AG04450 (cell line): ENCODE results near the gene TNNT2. TPM values are rescaled to one million over a fixed set of nuclear protein-coding genes. Genes with fewer than 3 reads are reported as not detected.

Experiments
- CTCF ChIA-PET: fragments of 300-600, 350-600 bp; formaldehyde crosslinking; extraction: SDS; loops from one replicate; lab custom pipeline; 2022; ENCODE audit warnings: antibody characterized with exemption, inconsistent platforms; lab: Charles Lee
- POLR2A ChIA-PET: fragments of 350-600 bp; formaldehyde crosslinking; extraction: SDS; loops from one replicate; lab custom pipeline; 2021; ENCODE audit warnings: antibody characterized with exemption, inconsistent platforms; lab: Yijun Ruan, JAX
- DNase-seq: peaks from one replicate; pipeline ENCODE4 v3.0.0-alpha.2; 2011; ENCODE audit warnings: low read depth, low spot score
- H3K27ac ChIP-seq: one replicate; pipeline ENCODE4 v1.5.1; 2012; ENCODE audit warnings: low read depth, low read length, control low read depth
- H3K27me3 ChIP-seq: one replicate; pipeline ENCODE4 v1.6.0; 2012; ENCODE audit warnings: low read length; ENCODE audit not compliant: control insufficient read depth, insufficient read depth
- H3K4me3 ChIP-seq: 2 replicates; pipeline ENCODE4 v1.5.1; 2011; ENCODE audit warnings: mild to moderate bottlenecking, low read depth, low read length, control low read depth
- H3K9me3 ChIP-seq: 2 replicates; pipeline ENCODE4 v1.5.1; 2012; ENCODE audit warnings: low read length; ENCODE audit not compliant: control insufficient read depth, insufficient read depth
- polyA plus RNA-seq: library from polyadenylated mRNA; depleted of rRNA; stranded (reverse); fragments of >200 nt; gene quantifications from 2 replicates; pipeline ENCODE4 v1.2.3, GENCODE V29; 2011
- TF ChIP-seq, protein P1 (sequence below): IDR thresholded peaks from 2 replicates; pipeline ENCODE4 v1.5.1; 2011; ENCODE audit warnings: low read depth, low read length, control low read depth, inconsistent platforms

TNNT2 gene
- polyA plus RNA-seq, 1 experiment, result 2.3 TPM

DNA sequence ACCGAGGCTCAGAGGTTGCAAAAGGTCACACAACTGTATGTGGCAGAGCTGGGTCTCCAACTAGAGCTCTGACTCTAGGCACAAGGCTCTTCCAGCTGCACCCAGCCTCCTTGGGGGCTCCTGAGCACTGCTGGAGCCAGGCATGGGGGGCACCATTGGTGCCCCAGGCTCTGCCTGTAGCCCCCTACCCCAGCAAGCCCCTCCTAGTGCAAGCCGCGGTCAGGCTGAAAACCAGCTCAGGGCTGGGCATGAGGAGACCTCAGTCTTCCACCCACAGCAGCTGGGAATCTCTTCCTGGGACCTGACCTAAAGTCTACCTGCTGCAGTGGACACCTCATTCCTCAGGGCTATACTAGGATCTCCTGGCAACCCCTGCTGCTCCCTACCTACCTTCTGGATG is 14.6 kb downstream of the TNNT2 start:
- no peak for DNase-seq
- TF ChIP-seq, protein P1, sequence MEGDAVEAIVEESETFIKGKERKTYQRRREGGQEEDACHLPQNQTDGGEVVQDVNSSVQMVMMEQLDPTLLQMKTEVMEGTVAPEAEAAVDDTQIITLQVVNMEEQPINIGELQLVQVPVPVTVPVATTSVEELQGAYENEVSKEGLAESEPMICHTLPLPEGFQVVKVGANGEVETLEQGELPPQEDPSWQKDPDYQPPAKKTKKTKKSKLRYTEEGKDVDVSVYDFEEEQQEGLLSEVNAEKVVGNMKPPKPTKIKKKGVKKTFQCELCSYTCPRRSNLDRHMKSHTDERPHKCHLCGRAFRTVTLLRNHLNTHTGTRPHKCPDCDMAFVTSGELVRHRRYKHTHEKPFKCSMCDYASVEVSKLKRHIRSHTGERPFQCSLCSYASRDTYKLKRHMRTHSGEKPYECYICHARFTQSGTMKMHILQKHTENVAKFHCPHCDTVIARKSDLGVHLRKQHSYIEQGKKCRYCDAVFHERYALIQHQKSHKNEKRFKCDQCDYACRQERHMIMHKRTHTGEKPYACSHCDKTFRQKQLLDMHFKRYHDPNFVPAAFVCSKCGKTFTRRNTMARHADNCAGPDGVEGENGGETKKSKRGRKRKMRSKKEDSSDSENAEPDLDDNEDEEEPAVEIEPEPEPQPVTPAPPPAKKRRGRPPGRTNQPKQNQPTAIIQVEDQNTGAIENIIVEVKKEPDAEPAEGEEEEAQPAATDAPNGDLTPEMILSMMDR, result no peak
- ChIA-PET CTCF (interaction anchor here (0.6 to 6.4 kb wide), 7 partner anchors 10 to 108 kb away, joined by 3 to 89 read pairs (median 3); no protein-coding TSS in a partner anchor), POLR2A (no interaction called here)
- Histone ChIP-seq H3K27me3 (peaks cover 46% of the 10 kb centered on the region), H3K27ac (no peak overlapping the region), H3K4me3 (no peak overlapping the region), H3K9me3 (no peaks in the 10 kb centered on the region)

GRCh38 chr1:201361652-201362504 is 15.6 kb downstream of the TNNT2 start:
- no peak for DNase-seq
- CTCF ChIA-PET, result interaction anchor here (0.6 to 6.4 kb wide), 19 partner anchors 11 to 135 kb away, joined by 3 to 89 read pairs (median 3); no protein-coding TSS in a partner anchor
- no peaks in the 10 kb centered on the region for H3K9me3 ChIP-seq
- H3K27me3 ChIP-seq, result peaks cover 37% of the 10 kb centered on the region
- H3K4me3 ChIP-seq, result no peak overlapping the region
- no peak overlapping the region for H3K27ac ChIP-seq
- TF ChIP-seq, protein P1, result peak; percentile 84
- POLR2A ChIA-PET, result interaction anchor here (0.6 kb wide), 1 partner anchor 74 kb away, joined by 4 read pairs; no protein-coding TSS in a partner anchor

DNA sequence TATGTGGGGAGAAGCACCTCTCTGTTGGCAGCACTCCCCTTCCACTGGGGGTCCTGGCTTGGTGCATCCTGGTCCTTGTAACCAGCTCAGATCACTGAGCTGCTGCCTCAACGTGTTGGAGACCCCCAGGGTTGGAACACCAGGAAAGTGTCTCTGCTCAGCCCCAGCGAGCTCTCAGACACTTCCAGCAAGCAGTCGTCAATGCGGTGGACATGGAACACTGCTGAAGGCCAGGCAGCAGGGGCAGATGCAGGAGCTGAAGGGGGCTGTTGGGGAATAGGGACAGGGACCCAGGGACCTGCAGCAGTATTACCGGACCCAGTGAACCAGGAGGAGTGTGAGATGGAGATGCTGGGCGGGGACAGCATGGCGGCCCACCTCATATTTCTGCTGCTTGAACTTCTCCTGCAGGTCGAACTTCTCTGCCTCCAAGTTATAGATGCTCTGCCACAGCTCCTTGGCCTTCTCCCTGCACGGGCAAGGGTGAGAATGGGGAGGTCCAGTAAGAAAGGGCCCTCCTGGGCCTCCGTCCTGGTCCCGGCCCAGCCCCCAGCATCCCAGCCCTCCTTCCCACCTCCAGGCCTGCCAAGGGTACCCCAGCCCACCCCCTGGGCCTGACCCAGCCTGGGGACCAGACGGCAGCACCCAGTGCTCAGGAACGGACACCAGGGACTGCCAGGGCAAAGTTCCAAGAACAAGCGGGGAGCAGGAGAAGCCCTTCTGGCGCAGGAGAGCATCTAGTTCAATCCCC is 16.4 kb downstream of the TNNT2 start:
- TF ChIP-seq, protein P1, result no peak
- no peak for DNase-seq
- Histone ChIP-seq H3K27me3 (peaks cover 33% of the 10 kb centered on the region), H3K9me3 (no peaks in the 10 kb centered on the region), H3K27ac (no peak overlapping the region), H3K4me3 (no peak overlapping the region)
- ChIA-PET POLR2A (interaction anchor here (0.6 kb wide), 2 partner anchors 74 to 843 kb away, joined by 4 to 5 read pairs; no protein-coding TSS in a partner anchor), CTCF (interaction anchor here (0.6 to 6.4 kb wide), 16 partner anchors 13 to 135 kb away, joined by 3 to 89 read pairs (median 3); no protein-coding TSS in a partner anchor)

- no peak overlapping the region for H3K27ac ChIP-seq
- POLR2A ChIA-PET, result interaction anchor here (0.6 kb wide), 1 partner anchor 842 kb away, joined by 5 read pairs; no protein-coding TSS in a partner anchor
- no peak for DNase-seq
Observed at GRCh38 chr1:201360486-201360885, 17.0 kb downstream of the TNNT2 start.

More at GRCh38 chr1:201360486-201360885, 17.0 kb downstream of the TNNT2 start:
- Histone ChIP-seq H3K27me3 (peaks cover 38% of the 10 kb centered on the region), H3K9me3 (no peaks in the 10 kb centered on the region), H3K4me3 (no peak overlapping the region)
- TF ChIP-seq, protein P1, result no peak
- CTCF ChIA-PET, result interaction anchor here (0.6 to 6.4 kb wide), 8 partner anchors 13 to 1268 kb away, joined by 3 to 89 read pairs (median 4); no protein-coding TSS in a partner anchor
